A673 (cell line): ENCODE measurements around the gene CFAP61.

Experiments
- EZH2 ChIP-seq: fragments of 200-600 bp; sonication (generic); IDR thresholded peaks from 2 replicates; pipeline ENCODE4 v1.6.1; 2017; ENCODE audit warnings: borderline replicate concordance, low read depth, mild to moderate bottlenecking, mixed read lengths, antibody characterized with exemption, low read length; ENCODE audit not compliant: poor library complexity, severe bottlenecking
- TF ChIP-seq, protein P1 (sequence below): fragments of 300-800, 200-600 bp; sonication (generic); conservative IDR thresholded peaks from 2 replicates; pipeline ENCODE4 v1.5.1; 2017; ENCODE audit warnings: low read depth, mild to moderate bottlenecking, antibody characterized with exemption, low read length, moderate library complexity, mixed read lengths

DNA sequence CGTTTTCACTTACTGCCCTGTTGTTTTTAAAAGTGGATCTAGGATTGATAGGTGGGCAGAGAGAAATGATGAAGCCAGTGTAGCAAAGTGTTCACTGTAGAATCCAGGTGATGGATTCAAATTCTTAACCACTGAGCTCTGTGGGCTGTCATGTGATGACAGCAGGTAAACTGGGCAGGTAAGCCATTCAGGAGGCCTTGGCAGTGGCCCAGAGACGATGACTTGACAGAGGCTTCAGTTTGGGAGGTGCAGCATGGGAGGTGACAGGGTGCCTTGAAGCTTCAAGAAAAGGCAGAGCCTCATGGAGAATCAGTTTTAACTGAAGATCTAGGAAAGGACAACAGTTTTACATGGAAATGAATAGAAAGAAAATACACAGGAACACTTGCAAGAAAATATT, 33.2 kb upstream of the CFAP61 start:
- no peak for TF ChIP-seq EZH2
- TF ChIP-seq, protein P1, sequence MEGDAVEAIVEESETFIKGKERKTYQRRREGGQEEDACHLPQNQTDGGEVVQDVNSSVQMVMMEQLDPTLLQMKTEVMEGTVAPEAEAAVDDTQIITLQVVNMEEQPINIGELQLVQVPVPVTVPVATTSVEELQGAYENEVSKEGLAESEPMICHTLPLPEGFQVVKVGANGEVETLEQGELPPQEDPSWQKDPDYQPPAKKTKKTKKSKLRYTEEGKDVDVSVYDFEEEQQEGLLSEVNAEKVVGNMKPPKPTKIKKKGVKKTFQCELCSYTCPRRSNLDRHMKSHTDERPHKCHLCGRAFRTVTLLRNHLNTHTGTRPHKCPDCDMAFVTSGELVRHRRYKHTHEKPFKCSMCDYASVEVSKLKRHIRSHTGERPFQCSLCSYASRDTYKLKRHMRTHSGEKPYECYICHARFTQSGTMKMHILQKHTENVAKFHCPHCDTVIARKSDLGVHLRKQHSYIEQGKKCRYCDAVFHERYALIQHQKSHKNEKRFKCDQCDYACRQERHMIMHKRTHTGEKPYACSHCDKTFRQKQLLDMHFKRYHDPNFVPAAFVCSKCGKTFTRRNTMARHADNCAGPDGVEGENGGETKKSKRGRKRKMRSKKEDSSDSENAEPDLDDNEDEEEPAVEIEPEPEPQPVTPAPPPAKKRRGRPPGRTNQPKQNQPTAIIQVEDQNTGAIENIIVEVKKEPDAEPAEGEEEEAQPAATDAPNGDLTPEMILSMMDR = no peak
